Activated B cell treated with CpG ODN at 0.5 μM for 24 hours (primary cell): Measurements from ENCODE around the gene GLUD1. TPM values are rescaled to one million over a fixed set of nuclear protein-coding genes. Genes with fewer than 3 reads are reported as not detected.
"Not testable (repeated sequence)": the region's sequence is repeated elsewhere in the genome, so short reads cannot be mapped to it uniquely, and the experiment has no call there.

Source experiments
- ATAC-seq: fragments of 200-7000 bp; cut with Tn5 transposase; one replicate; pipeline ENCODE4 v1.10.0; 2021; ENCODE audit warnings: low read depth, mild to moderate bottlenecking, moderate library complexity
- CTCF ChIA-PET: fragments of 350-600 bp; sonication (Branson Sonifier 250); formaldehyde crosslinking; loops from one replicate; lab custom pipeline; 2021; ENCODE audit warnings: antibody characterized with exemption; lab: Charles Lee
- POLR2A ChIA-PET: fragments of 350-600 bp; sonication (Branson Sonifier 250); formaldehyde crosslinking; loops from one replicate; lab custom pipeline; 2021; ENCODE audit warnings: antibody characterized with exemption; lab: Charles Lee
- DNase-seq: peaks from one replicate; pipeline ENCODE4 v3.0.0; 2022
- H3K27ac Mint-ChIP-seq: one replicate; pipeline ENCODE4 v1.8.0; 2020; ENCODE audit warnings: mixed read lengths
- H3K27me3 Mint-ChIP-seq: one replicate; pipeline ENCODE4 v1.8.0; 2021; ENCODE audit warnings: mixed read lengths
- H3K36me3 Mint-ChIP-seq: one replicate; pipeline ENCODE4 v1.8.0; 2021; ENCODE audit warnings: low read depth, mixed read lengths
- H3K4me1 Mint-ChIP-seq: one replicate; pipeline ENCODE4 v1.8.0; 2021; ENCODE audit warnings: mixed read lengths
- H3K4me3 Mint-ChIP-seq: one replicate; pipeline ENCODE4 v1.8.0; 2020; ENCODE audit warnings: mild to moderate bottlenecking, mixed read lengths
- H3K9me3 Mint-ChIP-seq: one replicate; pipeline ENCODE4 v1.8.0; 2020; ENCODE audit warnings: mixed read lengths
- intact Hi-C: fragments of 100-400 bp; cut with micrococcal nuclease; formaldehyde crosslinking; loops from one replicate; pipeline ENCODE4 v1.15.1; 2024
- total RNA-seq: library from RNA; stranded (reverse); gene quantifications from 2 replicates; pipeline ENCODE4 v1.2.3, GENCODE V29; 2022
- TF ChIP-seq, protein P1 (sequence below): fragments of 200-600 bp; IDR thresholded peaks from one replicate; pipeline ENCODE4 v1.8.0; 2022; ENCODE audit warnings: antibody characterized with exemption, mild to moderate bottlenecking

Gene GLUD1
- total RNA-seq, 1 donor from 2014 or later = 98.4 TPM

DNA sequence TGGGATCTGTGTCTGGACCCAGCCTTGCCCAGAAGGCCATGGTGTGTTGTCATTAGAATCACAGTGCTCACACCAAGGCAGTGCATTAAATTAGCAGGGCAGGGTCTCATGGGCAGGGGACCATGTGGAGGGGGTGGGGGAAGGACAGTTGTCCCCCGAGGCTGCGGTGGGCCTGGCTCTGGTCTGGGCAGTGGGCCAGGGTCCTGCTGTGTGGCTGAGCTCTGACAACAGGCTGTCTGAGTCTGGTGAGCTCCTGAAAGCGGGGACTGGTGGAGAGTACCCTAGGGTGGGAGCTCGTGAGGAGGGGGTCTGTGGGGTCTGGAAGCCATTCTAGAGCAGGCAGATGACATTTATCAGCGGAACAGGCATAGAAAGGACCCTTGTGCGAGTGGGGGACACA, 76.5 kb downstream of the GLUD1 start:
- H3K9me3 Mint-ChIP-seq, H3K27ac Mint-ChIP-seq, POLR2A ChIA-PET, H3K4me3 Mint-ChIP-seq, CTCF ChIA-PET, H3K36me3 Mint-ChIP-seq, ATAC-seq, H3K4me1 Mint-ChIP-seq, H3K27me3 Mint-ChIP-seq, DNase-seq, intact Hi-C loops: not testable (repeated sequence)

DNA sequence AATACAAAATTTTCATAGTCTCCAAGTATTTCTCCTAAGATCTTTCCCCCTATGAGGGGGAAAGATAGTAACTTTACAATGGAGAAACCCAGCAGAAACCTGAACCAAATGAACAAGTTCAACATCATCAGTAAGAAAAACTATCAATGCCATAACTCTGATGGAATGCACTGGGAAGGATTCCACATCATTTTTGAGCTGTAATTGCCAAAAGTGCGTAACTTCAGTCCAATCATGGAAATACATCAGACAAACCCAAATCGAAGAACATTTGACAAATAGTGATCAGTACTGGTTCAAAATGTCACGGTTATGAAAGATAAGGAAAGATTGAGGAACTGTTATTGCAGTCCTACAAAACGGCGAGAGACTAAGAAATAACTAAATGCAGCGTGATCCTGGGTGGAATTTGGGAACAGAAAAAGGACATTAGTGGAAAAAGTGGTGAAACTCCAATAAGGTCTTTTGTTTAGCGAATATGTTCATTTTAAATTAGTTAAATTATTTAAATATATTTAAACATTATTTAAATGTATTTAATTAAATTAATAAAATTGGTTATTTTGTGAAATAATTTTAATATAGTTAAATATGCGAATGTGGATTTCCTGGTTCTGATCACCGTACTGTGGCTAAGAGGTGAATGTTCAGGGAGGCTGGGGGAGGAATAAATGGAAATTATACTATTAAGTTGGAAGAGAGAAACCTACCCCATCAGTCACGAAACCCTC, 79.5 kb downstream of the GLUD1 start:
- POLR2A ChIA-PET, H3K9me3 Mint-ChIP-seq: not testable (repeated sequence)

DNA sequence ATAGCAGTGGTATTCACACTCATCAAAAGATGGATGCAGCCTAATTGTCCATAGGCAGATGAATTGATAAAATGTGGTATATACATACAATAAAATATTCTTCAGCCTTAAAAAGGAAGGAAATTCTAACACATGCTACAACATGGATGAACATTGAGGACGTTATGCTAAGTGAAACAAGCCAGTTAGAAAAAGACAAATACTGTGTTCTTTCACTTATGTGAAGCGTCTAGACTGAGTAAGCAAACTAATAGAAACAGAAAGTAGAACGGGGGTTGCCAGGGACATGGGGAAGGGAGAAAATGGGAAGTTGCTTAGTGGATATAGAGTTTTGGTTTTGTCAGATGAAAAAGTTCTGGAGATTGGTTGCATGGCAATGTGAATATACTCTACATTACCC, 81.1 kb downstream of the GLUD1 start:
- DNase-seq, CTCF ChIA-PET, H3K27me3 Mint-ChIP-seq, H3K4me3 Mint-ChIP-seq, H3K4me1 Mint-ChIP-seq, H3K9me3 Mint-ChIP-seq, ATAC-seq, POLR2A ChIA-PET, H3K27ac Mint-ChIP-seq, H3K36me3 Mint-ChIP-seq, intact Hi-C loops: not testable (repeated sequence)

More for the DNA sequence above, 79.5 kb downstream of the GLUD1 start:
- H3K36me3 Mint-ChIP-seq, H3K4me1 Mint-ChIP-seq, CTCF ChIA-PET, H3K4me3 Mint-ChIP-seq, H3K27ac Mint-ChIP-seq, DNase-seq, intact Hi-C loops, H3K27me3 Mint-ChIP-seq, ATAC-seq: not testable (repeated sequence)

DNA sequence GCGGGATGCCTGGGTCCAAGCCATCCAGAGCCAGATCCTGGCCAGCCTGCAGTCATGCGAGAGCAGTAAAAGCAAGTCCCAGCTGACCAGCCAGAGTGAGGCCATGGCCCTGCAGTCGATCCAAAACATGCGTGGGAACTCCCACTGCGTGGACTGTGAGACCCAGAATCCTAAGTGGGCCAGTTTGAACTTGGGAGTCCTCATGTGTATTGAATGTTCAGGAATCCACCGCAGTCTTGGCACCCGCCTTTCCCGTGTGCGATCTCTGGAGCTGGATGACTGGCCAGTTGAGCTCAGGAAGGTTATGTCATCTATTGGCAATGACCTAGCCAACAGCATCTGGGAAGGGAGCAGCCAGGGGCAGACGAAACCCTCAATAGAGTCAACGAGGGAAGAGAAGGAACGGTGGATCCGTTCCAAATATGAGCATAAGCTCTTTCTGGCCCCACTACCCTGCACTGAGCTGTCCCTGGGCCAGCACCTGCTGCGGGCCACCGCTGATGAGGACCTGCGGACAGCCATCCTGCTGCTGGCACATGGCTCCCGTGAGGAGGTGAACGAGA, 85.4 kb downstream of the GLUD1 start:
- CTCF ChIA-PET, H3K27me3 Mint-ChIP-seq, H3K4me3 Mint-ChIP-seq, POLR2A ChIA-PET, DNase-seq, H3K27ac Mint-ChIP-seq, ATAC-seq, H3K4me1 Mint-ChIP-seq, intact Hi-C loops, H3K9me3 Mint-ChIP-seq, H3K36me3 Mint-ChIP-seq: not testable (repeated sequence)

DNA sequence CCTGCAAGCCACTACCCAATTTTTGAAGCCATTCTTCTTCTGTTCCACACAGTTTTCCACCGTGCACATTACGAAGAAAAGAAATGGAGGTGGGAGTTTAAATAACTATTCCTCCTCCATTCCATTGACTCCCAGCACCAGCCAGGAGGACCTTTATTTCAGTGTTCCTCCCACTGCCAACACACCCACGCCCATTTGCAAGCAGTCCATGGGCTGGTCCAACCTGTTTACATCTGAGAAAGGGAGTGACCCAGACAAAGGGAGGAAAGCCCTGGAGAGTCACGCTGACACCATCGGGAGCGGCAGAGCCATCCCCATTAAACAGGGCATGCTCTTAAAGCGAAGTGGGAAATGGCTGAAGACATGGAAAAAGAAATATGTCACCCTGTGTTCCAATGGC, 86.3 kb downstream of the GLUD1 start:
- CTCF ChIA-PET = interaction anchor here (0.6 kb wide), 1 partner anchor 1065 kb away, joined by 3 read pairs; no protein-coding TSS in a partner anchor
- DNase-seq, intact Hi-C loops, H3K4me3 Mint-ChIP-seq, H3K9me3 Mint-ChIP-seq, ATAC-seq, H3K27ac Mint-ChIP-seq, H3K36me3 Mint-ChIP-seq, H3K4me1 Mint-ChIP-seq, POLR2A ChIA-PET, H3K27me3 Mint-ChIP-seq: not testable (repeated sequence)

DNA sequence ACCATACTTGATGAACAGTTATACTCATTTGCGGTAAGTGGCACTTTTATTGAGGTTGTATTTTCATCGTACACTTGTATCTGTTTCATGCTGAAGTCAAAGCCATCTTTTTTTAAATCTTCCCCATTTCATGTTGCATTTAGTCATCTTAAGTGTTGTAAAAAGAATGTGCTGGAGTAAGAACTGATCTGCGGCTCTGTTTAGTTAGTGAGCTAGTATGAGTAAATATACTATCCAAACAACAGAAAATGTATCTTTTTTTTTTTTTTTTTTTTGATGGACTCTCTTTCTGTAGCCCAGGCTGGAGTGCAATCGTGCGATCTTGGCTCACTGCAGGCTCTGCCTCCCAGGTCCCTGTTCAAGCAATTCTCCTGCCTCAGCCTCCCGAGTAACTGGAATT, 87.0 kb downstream of the GLUD1 start:
- intact Hi-C loops, H3K27me3 Mint-ChIP-seq: not testable (repeated sequence)

DNA sequence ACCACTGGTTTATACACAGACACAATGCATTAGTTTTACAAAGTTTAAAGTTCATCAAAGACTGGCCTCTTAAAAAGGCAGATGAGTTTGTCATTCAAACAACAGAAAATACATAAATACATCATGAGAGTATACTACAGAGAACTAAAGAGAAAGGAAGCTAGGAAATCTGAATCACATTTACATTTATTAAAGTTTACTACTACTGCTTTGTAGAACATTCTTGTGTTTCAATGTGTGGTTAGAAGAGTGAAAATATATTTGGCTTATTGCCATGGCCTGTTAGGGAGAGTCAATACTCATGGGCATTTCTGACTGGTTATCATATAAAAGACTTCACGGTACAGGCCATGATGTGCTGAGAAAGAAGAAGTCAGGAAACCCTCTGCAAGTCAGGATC, 87.5 kb downstream of the GLUD1 start:
- H3K36me3 Mint-ChIP-seq, intact Hi-C loops, H3K27ac Mint-ChIP-seq: not testable (repeated sequence)

More for the DNA sequence above, 87.0 kb downstream of the GLUD1 start:
- H3K27ac Mint-ChIP-seq, H3K4me1 Mint-ChIP-seq, H3K9me3 Mint-ChIP-seq, DNase-seq, ATAC-seq, H3K4me3 Mint-ChIP-seq, CTCF ChIA-PET, H3K36me3 Mint-ChIP-seq, POLR2A ChIA-PET: not testable (repeated sequence)

DNA sequence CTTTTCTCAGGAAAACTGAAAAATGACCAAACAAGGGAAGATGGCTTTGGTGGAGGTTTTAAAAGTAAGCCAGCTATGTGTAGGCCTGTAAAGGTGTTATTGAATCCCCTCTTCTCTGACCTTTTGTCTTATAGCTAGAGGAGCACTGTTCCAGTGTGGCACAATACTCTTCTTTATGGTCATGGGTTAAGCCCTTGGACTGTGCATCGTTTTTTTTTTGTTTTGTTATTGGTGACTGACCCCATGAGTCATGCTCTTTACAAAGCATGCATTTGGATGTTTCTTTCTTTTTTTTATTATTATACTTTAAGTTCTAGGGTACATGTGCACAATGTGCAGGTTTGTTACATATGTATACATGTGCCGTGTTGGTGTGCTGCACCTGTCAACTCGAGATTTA, 94.2 kb downstream of the GLUD1 start:
- Mint-ChIP-seq H3K9me3 (no peaks in the 10 kb centered on the region), H3K27ac (no peak overlapping the region), H3K36me3 (no peaks in the 10 kb centered on the region), H3K4me3 (no peak overlapping the region), H3K4me1 (no peaks in the 10 kb centered on the region), H3K27me3 (no peaks in the 10 kb centered on the region)
- ATAC-seq (no peak), DNase-seq (no peak)
- intact Hi-C loops = no loop called here
- ChIA-PET CTCF (no interaction called here), POLR2A (no interaction called here)
- TF ChIP-seq, protein P1, sequence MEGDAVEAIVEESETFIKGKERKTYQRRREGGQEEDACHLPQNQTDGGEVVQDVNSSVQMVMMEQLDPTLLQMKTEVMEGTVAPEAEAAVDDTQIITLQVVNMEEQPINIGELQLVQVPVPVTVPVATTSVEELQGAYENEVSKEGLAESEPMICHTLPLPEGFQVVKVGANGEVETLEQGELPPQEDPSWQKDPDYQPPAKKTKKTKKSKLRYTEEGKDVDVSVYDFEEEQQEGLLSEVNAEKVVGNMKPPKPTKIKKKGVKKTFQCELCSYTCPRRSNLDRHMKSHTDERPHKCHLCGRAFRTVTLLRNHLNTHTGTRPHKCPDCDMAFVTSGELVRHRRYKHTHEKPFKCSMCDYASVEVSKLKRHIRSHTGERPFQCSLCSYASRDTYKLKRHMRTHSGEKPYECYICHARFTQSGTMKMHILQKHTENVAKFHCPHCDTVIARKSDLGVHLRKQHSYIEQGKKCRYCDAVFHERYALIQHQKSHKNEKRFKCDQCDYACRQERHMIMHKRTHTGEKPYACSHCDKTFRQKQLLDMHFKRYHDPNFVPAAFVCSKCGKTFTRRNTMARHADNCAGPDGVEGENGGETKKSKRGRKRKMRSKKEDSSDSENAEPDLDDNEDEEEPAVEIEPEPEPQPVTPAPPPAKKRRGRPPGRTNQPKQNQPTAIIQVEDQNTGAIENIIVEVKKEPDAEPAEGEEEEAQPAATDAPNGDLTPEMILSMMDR = no peak

More for the DNA sequence above, 87.5 kb downstream of the GLUD1 start:
- H3K4me3 Mint-ChIP-seq, POLR2A ChIA-PET, CTCF ChIA-PET, ATAC-seq, DNase-seq, H3K27me3 Mint-ChIP-seq, H3K4me1 Mint-ChIP-seq, H3K9me3 Mint-ChIP-seq: not testable (repeated sequence)

Other genes with a start within 250 kb of the GLUD1 start
- gene MMRN2, start 137.2 kb downstream of the GLUD1 start, total RNA-seq = 0.27 and 0.29 TPM in 2 replicates
- not detected in 2 replicates for gene SNCG, start 136.2 kb downstream of the GLUD1 start, total RNA-seq
- 7.9 and 9.5 TPM in 2 replicates for gene ADIRF, start 126.4 kb downstream of the GLUD1 start, total RNA-seq
- gene FAM25A, start 74.5 kb downstream of the GLUD1 start, total RNA-seq = not detected in 2 replicates
- 29.3 and 29.6 TPM in 2 replicates for gene SHLD2, start 363 bp upstream of the GLUD1 start, total RNA-seq
- gene NUTM2A, start 130.6 kb upstream of the GLUD1 start, total RNA-seq = 1.0 and 1.3 TPM in 2 replicates